K562 (cell line): ENCODE data around the gene CD52. TPM values are rescaled to one million over a fixed set of nuclear protein-coding genes. Genes with fewer than 3 reads are reported as not detected.

Source experiments
- ARHGAP35 ChIP-seq: fragments of 450-650 bp; IDR thresholded peaks from 2 replicates; pipeline ENCODE4 v1.6.1; 2018; ENCODE audit not compliant: partially characterized antibody
- ARID3B ChIP-seq: fragments of 250-450 bp; sonication (Bioruptor Pico); IDR thresholded peaks from 2 replicates; pipeline ENCODE4 v1.4.0; 2020; ENCODE audit warnings: borderline replicate concordance
- CREB5 ChIP-seq: fragments of 250-450 bp; sonication (Bioruptor Pico); IDR thresholded peaks from 2 replicates; pipeline ENCODE4 v1.5.0; 2020; ENCODE audit warnings: mild to moderate bottlenecking
- ELF1 ChIP-seq: fragments of 200-800 bp; sonication (Bioruptor generic); IDR thresholded peaks from 2 replicates; pipeline ENCODE4 v1.6.1; 2016; ENCODE audit warnings: missing genetic modification characterization, missing compliant biosample characterization
- HDGF ChIP-seq: fragments of 450-650 bp; IDR thresholded peaks from 2 replicates; pipeline ENCODE4 v1.6.1; 2016
- HMG20B ChIP-seq: fragments of 250-450 bp; sonication (Bioruptor Pico); IDR thresholded peaks from 2 replicates; pipeline ENCODE4 v1.5.0; 2021; ENCODE audit warnings: mild to moderate bottlenecking
- HMGXB4 ChIP-seq: sonication (generic); formaldehyde crosslinking; IDR thresholded peaks from 2 replicates; pipeline ENCODE4 v1.8.1; 2023; ENCODE audit warnings: mild to moderate bottlenecking, missing genetic modification reagents
- MAZ ChIP-seq, 2 experiments: fragments of 450-650 bp in 1 of 2; sonication (generic) in 1 of 2; formaldehyde crosslinking; IDR thresholded peaks in 1 of 2; conservative IDR thresholded peaks in 1 of 2; 2 replicates each; pipeline versions ENCODE4 v1.4.0 to v1.5.0; 2020; ENCODE audit warnings: mild to moderate bottlenecking in 1 of 2, missing genetic modification reagents in 1 of 2
- SAP30 ChIP-seq: fragments of 200-600 bp; sonication (generic); IDR thresholded peaks from 2 replicates; pipeline ENCODE4 v1.6.1; 2012; ENCODE audit warnings: borderline replicate concordance, low read depth, mild to moderate bottlenecking, moderate library complexity, low read length, control low read depth, inconsistent platforms; ENCODE audit not compliant: insufficient read depth, poor library complexity, severe bottlenecking
- SMARCE1 ChIP-seq: fragments of 450-650 bp; IDR thresholded peaks from 2 replicates; pipeline ENCODE4 v1.7.1; 2016; ENCODE audit warnings: mild to moderate bottlenecking
- STAT5A ChIP-seq: IDR thresholded peaks from 2 replicates; pipeline ENCODE4 v1.6.1; 2012; ENCODE audit warnings: low read length, inconsistent platforms, borderline replicate concordance
- SUPT5H ChIP-seq: fragments of 450-650 bp; IDR thresholded peaks from 2 replicates; pipeline ENCODE4 v1.6.1; 2016
- ZBTB2 ChIP-seq: fragments of 450-650 bp; IDR thresholded peaks from 2 replicates; pipeline ENCODE4 v1.6.1; 2016; ENCODE audit warnings: antibody characterized with exemption
- ZNF347 ChIP-seq: fragments of 450-650 bp; formaldehyde crosslinking; IDR thresholded peaks from 2 replicates; pipeline ENCODE4 v1.4.0; 2020; ENCODE audit warnings: low read depth, mild to moderate bottlenecking, moderate library complexity
- ZNF431 ChIP-seq: sonication (generic); formaldehyde crosslinking; IDR thresholded peaks from 2 replicates; pipeline ENCODE4 v1.8.0; 2022; ENCODE audit warnings: mild to moderate bottlenecking, missing genetic modification reagents
- polyA plus RNA-seq, 8 experiments: library from polyadenylated mRNA; depleted of rRNA in 4 of 8; stranded (reverse) in 5 of 8; unstranded in 3 of 8; fragments of >200 nt; fragmentation: Nextera tagmentation in 2 of 8; fragmentation: Illumina TruSeq in 1 of 8; extraction: Ambion mirVana in 2 of 8; extraction: Trizol in 1 of 8; gene quantifications; 2 replicates each; pipeline versions ENCODE4 v1.2.1 to v1.2.3, GENCODE V29; 2011 to 2014; ENCODE audit warnings: inconsistent platforms in 1 of 8, missing spikeins in 1 of 8
- total RNA-seq, 7 experiments: library from RNA; depleted of rRNA in 6 of 7; stranded (reverse); fragments of >200 nt in 6 of 7; fragmentation: Illumina TruSeq in 2 of 7; extraction: Trizol in 2 of 7; gene quantifications; 2 replicates each; pipeline versions ENCODE4 v1.2.1 to v1.2.3, GENCODE V29; 2011 to 2021; ENCODE audit warnings: low replicate concordance in 1 of 7

CD52 gene
- total and polyA plus RNA-seq, 9 of the 15 experiments (the other 6 are each of a cell fraction or from before 2014, with no cell fraction given): 34.9 to 488 (median 173) TPM

- TF ChIP-seq ZBTB2 (peak; percentile 64; the same call in 1 of the 2 replicates), ELF1 (tag) (0 out of 2 replicates have a peak, but pooled peaks have one; percentile 3), HMGXB4 (no peak), ZNF431 (0 out of 2 replicates have a peak, but pooled peaks have one; percentile 44), HMG20B (CRISPR knock-in tag) (0 out of 2 replicates have a peak, but pooled peaks have one; percentile 4), STAT5A (no peak), SAP30 (peak; percentile 6), ARHGAP35 (peak; percentile 13), HDGF (0 out of 2 replicates have a peak, but pooled peaks have one; percentile 47), ZNF347 (CRISPR knock-in tag) (0 out of 2 replicates have a peak, but pooled peaks have one; percentile 1), SMARCE1 (peak; percentile 87), SUPT5H (peak; percentile 18; the same call in 1 of the 2 replicates), MAZ (CRISPR knock-in tag; conservative IDR thresholded peaks at IDR 0.05 in 1 of 2, IDR thresholded peaks at IDR 0.05 in 1 of 2) (no peak), ARID3B (CRISPR knock-in tag) (no peak), CREB5 (CRISPR knock-in tag) (0 out of 2 replicates have a peak, but pooled peaks have one; percentile 72)
Observed at GRCh38 chr1:26280333-26281042, 37.3 kb upstream of the CD52 start (continued).
